Measurements from ENCODE around the gene ZNF282.

Gene ZNF282

DNA sequence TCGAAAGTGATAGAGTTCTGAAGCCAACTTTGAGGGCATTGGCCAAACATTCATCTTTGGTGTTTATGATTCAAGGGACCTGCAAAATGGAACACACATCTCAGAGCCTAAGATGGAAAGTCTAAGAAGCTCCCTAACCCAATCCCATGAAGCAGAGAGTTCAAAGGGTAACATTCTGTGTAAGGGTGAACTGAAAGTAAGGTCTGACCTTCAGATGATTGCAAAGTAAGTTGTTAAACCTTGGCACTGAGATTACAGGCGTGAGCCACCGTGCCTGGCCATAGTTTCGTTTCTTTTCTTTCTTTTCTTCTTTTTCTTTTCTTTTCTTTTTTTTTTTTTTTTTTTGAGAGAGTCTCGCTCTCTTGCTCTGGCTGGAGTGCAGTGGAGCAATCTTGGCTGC lies 46.4 kb downstream of the ZNF282 start:
- Histone ChIP-seq H3K27me3 (ENCODE audit: low read length) (no peaks in the 10 kb centered on the region), H4K20me1 (ENCODE audit: low read depth, low read length) (no peaks in the 10 kb centered on the region), H3K9me3 (ENCODE audit: insufficient read depth, low read length) (no peaks in the 10 kb centered on the region), H3K4me2 (ENCODE audit: low read depth, low read length, poor library complexity, severe bottlenecking) (no peak overlapping the region), H2AFZ (ENCODE audit: low read depth, low read length, severe bottlenecking) (no peak overlapping the region), H3F3A (ENCODE audit: insufficient read depth) (no peaks in the 10 kb centered on the region), H3K79me2 (ENCODE audit: insufficient read depth, low read length) (peaks cover 49% of the 10 kb centered on the region), H3K9ac (ENCODE audit: low read length) (no peak overlapping the region), H3K4me3 (ENCODE audit: insufficient read depth, low read length, poor library complexity, severe bottlenecking) (no peak overlapping the region), H3K27ac (ENCODE audit: low read depth, low read length) (no peak overlapping the region), H3K9me2 (replicated peaks; ENCODE audit: insufficient read depth, low read length) (no peaks in the 10 kb centered on the region), H3K36me3 (ENCODE audit: low read length) (no peaks in the 10 kb centered on the region)
- TF ChIP-seq EZH2phosphoT487 (conservative IDR thresholded peaks at IDR 0.05; ENCODE audit: low read length), result no peak
- TF ChIP-seq, protein P1, sequence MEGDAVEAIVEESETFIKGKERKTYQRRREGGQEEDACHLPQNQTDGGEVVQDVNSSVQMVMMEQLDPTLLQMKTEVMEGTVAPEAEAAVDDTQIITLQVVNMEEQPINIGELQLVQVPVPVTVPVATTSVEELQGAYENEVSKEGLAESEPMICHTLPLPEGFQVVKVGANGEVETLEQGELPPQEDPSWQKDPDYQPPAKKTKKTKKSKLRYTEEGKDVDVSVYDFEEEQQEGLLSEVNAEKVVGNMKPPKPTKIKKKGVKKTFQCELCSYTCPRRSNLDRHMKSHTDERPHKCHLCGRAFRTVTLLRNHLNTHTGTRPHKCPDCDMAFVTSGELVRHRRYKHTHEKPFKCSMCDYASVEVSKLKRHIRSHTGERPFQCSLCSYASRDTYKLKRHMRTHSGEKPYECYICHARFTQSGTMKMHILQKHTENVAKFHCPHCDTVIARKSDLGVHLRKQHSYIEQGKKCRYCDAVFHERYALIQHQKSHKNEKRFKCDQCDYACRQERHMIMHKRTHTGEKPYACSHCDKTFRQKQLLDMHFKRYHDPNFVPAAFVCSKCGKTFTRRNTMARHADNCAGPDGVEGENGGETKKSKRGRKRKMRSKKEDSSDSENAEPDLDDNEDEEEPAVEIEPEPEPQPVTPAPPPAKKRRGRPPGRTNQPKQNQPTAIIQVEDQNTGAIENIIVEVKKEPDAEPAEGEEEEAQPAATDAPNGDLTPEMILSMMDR (IDR thresholded peaks at IDR 0.05; ENCODE audit: insufficient read depth, low read length, poor library complexity, severe bottlenecking), result no peak

DNA sequence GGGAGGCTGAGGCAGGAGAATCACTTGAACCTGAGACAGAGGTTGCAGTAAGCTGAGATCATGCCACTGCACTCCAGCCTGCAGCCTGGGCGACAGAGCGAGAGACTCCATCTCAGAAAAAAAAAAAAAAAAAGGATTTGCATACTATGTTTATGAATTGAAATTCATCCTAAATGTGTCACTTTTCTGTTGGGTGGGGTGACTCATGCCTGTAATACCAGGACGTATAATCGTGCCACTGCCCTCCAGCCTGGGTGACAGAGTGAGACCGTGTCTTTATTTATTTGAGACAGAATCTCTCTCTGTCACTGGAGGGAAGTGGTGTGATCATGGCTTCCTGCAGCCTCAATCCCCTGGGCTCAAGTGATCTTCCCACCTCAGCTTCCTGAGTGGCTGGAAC lies 49.9 kb downstream of the ZNF282 start:
- H3K27ac ChIP-seq (ENCODE audit: low read depth, low read length), result no peak overlapping the region
- no peaks in the 10 kb centered on the region for H3K27me3 ChIP-seq (ENCODE audit: low read length)
- no peak overlapping the region for H3K4me2 ChIP-seq (ENCODE audit: low read depth, low read length, poor library complexity, severe bottlenecking)
- H3K9me2 ChIP-seq (replicated peaks; ENCODE audit: insufficient read depth, low read length), result no peaks in the 10 kb centered on the region
- no peaks in the 10 kb centered on the region for H3K36me3 ChIP-seq (ENCODE audit: low read length)
- H3F3A ChIP-seq (ENCODE audit: insufficient read depth), result no peaks in the 10 kb centered on the region
- H3K9me3 ChIP-seq (ENCODE audit: insufficient read depth, low read length), result no peaks in the 10 kb centered on the region
- TF ChIP-seq, protein P1 (IDR thresholded peaks at IDR 0.05; ENCODE audit: insufficient read depth, low read length, poor library complexity, severe bottlenecking), result no peak
- TF ChIP-seq EZH2phosphoT487 (conservative IDR thresholded peaks at IDR 0.05; ENCODE audit: low read length), result no peak
- H2AFZ ChIP-seq (ENCODE audit: low read depth, low read length, severe bottlenecking), result no peak overlapping the region
- H4K20me1 ChIP-seq (ENCODE audit: low read depth, low read length), result no peaks in the 10 kb centered on the region
- H3K79me2 ChIP-seq (ENCODE audit: insufficient read depth, low read length), result peaks cover 52% of the 10 kb centered on the region
- no peak overlapping the region for H3K4me3 ChIP-seq (ENCODE audit: insufficient read depth, low read length, poor library complexity, severe bottlenecking)
- no peak overlapping the region for H3K9ac ChIP-seq (ENCODE audit: low read length)

DNA sequence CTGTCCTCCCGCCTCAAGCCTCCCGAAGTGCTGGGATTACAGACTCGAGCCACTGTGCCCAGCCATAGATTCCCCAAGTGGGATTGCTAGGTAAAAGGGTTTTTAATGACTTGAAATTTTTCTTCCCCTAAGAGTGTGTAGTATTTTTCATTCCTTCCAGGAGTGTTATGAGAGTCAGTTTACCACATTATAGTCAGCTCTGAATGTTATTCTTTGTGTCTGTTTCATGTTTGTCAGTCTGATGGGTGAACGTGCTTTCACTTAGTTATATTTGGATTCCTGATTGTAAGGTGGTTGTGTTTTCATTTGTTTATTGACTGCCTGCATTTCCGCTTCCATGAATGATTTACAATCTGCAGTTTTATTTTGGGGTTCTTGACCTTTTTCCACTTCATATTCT lies 50.4 kb downstream of the ZNF282 start:
- no peak overlapping the region for H2AFZ ChIP-seq (ENCODE audit: low read depth, low read length, severe bottlenecking)
- H3K36me3 ChIP-seq (ENCODE audit: low read length), result no peaks in the 10 kb centered on the region
- H3K9me3 ChIP-seq (ENCODE audit: insufficient read depth, low read length), result no peaks in the 10 kb centered on the region
- no peaks in the 10 kb centered on the region for H3K9me2 ChIP-seq (replicated peaks; ENCODE audit: insufficient read depth, low read length)
- peaks cover 47% of the 10 kb centered on the region for H3K79me2 ChIP-seq (ENCODE audit: insufficient read depth, low read length)
- no peak overlapping the region for H3K4me3 ChIP-seq (ENCODE audit: insufficient read depth, low read length, poor library complexity, severe bottlenecking)
- no peak overlapping the region for H3K4me2 ChIP-seq (ENCODE audit: low read depth, low read length, poor library complexity, severe bottlenecking)
- no peaks in the 10 kb centered on the region for H3F3A ChIP-seq (ENCODE audit: insufficient read depth)
- H4K20me1 ChIP-seq (ENCODE audit: low read depth, low read length), result no peaks in the 10 kb centered on the region
- TF ChIP-seq EZH2phosphoT487 (conservative IDR thresholded peaks at IDR 0.05; ENCODE audit: low read length), result no peak
- TF ChIP-seq, protein P1 (IDR thresholded peaks at IDR 0.05; ENCODE audit: insufficient read depth, low read length, poor library complexity, severe bottlenecking), result no peak
- H3K27ac ChIP-seq (ENCODE audit: low read depth, low read length), result no peak overlapping the region
- H3K9ac ChIP-seq (ENCODE audit: low read length), result no peak overlapping the region
- no peaks in the 10 kb centered on the region for H3K27me3 ChIP-seq (ENCODE audit: low read length)

Measured in SU-DHL-6 (cell line).